Mucosa of descending colon (tissue), 3 donors: ENCODE results near the gene CANT1. TPM values are rescaled to one million over a fixed set of nuclear protein-coding genes. Genes with fewer than 3 reads are reported as not detected.

Experiments used
- ATAC-seq: fragments of 200-7000 bp; cut with Tn5 transposase; one replicate; pipeline ENCODE4 v1.9.1; 2020; ENCODE audit warnings: mild to moderate bottlenecking, moderate library complexity
- DNase-seq, 3 donors: peaks; one replicate each; pipeline ENCODE4 v3.0.0-alpha.2; 2020
- H3K36me3 ChIP-seq: fragments of 200-600 bp; one replicate; pipeline ENCODE4 v1.8.0; 2021; ENCODE audit warnings: low read depth, mild to moderate bottlenecking
- H3K4me1 ChIP-seq: fragments of 200-600 bp; one replicate; pipeline ENCODE4 v1.8.0; 2021; ENCODE audit warnings: low read depth, mild to moderate bottlenecking
- H3K4me3 ChIP-seq: fragments of 200-600 bp; one replicate; pipeline ENCODE4 v1.8.0; 2021; ENCODE audit warnings: mild to moderate bottlenecking
- H3K9me3 ChIP-seq: fragments of 200-600 bp; one replicate; pipeline ENCODE4 v1.8.0; 2021; ENCODE audit warnings: mild to moderate bottlenecking
- CTCF ChIP-seq: fragments of 200-600 bp; IDR thresholded peaks from one replicate; pipeline ENCODE4 v1.8.0; 2022; ENCODE audit warnings: antibody characterized with exemption, mild to moderate bottlenecking
- intact Hi-C, 2 donors: fragments of 100-400 bp; cut with DNase I in 1 of 2; cut with micrococcal nuclease in 1 of 2; formaldehyde crosslinking; loops; one replicate each; pipeline versions ENCODE4 v1.11.0 to v1.11.1; 2022; cut with DNase I, micrococcal nuclease
- total RNA-seq, 3 donors: library from RNA; stranded (reverse); fragmentation: NEBNext Ultra II Directional in 2 of 3; extraction: Animal tissue kit (Norgen Biotek cat#: 25700) in 2 of 3; gene quantifications; one replicate each; pipeline versions ENCODE4 v1.2.1 to v1.2.4, GENCODE V29; 2021 to 2023
- donor health status: DM: no; HTN: no; CAD: no; lungs with moderate emphysema.
- donor health status: DM: no; HTN: no; CAD: no.
- donor health status: DM: no; HTN: yes; CAD: no.

CANT1 gene
- total RNA-seq, 3 donors from 2014 or later, result 159 to 376 (median 242) TPM

DNA sequence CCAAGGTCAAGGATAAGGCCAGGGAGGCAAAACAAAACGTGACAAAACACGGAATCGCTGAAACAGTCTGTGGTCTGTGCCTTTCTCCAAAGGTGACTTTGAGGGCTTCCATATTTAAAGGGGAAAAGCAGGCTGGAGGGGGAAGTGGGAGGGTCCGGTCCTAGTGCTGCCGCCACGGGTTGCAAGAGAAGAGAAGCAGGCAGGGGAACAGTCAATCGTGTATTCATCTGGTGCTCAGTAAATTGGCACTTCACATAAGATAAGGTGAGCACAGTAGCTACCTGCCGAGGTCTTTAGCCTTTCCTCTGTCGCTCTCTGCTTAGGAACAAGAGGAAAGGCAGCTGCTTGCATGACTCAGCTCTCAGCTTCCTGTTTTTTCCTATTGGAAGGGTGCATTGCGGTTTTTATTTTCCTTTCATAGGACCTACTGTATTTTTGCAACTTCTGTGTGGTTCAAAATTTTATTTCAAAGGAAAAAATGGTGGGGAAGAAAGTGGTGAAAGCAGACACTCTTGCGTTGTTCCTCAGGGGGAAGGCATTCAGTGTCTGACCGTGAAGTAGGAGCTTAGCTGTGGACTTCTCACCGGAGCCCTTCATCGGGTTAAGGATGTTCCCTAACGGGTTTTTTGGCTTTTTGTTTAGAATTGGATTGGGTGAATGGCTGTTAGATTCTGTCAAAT lies 22.8 kb downstream of the CANT1 start:
- intact Hi-C loops, result no loop called here
- ATAC-seq (peak; percentile 85), DNase-seq (peak; percentile 49 to 66 (median 50))
- Histone ChIP-seq H3K4me1 (peaks cover 16% of the 10 kb centered on the region), H3K4me3 (no peak overlapping the region), H3K36me3 (no peaks in the 10 kb centered on the region), H3K9me3 (no peaks in the 10 kb centered on the region)
- no peak for TF ChIP-seq CTCF

DNA sequence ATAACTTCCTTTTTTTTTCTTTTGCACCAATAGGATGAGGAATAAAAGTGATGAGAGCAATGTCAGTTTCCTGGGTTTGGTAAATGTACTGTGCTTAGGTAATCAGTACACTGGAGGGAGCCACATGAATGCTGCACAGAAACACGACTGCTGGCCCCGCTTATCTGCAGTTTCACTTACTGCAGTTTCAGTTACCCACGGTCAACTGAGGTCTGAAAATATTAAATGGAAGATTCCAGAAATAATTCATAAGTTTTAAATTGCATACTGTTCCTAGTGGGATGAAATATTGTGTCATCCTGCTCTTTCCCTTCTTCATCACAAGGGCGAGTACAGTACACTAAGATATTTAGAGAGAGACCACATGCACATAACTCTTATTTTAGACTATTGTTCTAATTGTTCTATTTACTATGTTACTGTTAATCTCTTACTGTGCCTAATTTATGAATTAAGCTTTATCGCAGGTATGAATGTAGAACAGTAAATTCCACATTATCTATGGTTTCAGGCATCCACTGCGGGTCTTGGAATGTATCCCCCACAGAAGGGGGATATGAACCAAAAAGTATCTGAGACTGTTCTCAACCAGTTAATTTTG lies 23.4 kb downstream of the CANT1 start:
- TF ChIP-seq CTCF, result no peak
- H3K9me3 ChIP-seq, result no peaks in the 10 kb centered on the region
- no peaks in the 10 kb centered on the region for H3K36me3 ChIP-seq
- DNase-seq (peak in 2 of 3 donors; percentile 55 to 67), ATAC-seq (peak; percentile 78)
- H3K4me1 ChIP-seq, result peaks cover 16% of the 10 kb centered on the region
- H3K4me3 ChIP-seq, result no peak overlapping the region
- intact Hi-C loops, result no loop called here

DNA sequence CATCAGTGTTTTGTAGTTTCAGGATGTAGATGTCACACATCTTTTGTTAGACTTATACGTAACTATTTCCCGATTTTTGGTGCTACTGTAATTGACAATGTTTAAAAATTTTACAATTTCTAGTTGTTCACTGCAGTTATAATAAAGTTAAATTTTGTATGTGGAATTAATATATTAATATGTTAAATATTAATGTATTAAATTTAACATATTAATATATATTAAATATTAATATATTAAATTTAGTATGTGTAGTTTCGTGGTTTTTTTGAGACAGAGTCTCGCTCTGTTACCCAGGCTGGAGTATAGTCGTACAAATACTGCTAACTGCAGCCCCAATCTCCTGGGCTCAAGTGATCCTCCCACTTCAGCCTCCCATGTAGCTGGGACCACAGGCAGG lies 24.2 kb downstream of the CANT1 start:
- H3K36me3 ChIP-seq, result no peaks in the 10 kb centered on the region
- ATAC-seq (no peak), DNase-seq (no peak)
- intact Hi-C loops, result no loop called here
- no peak for TF ChIP-seq CTCF
- H3K4me3 ChIP-seq, result no peak overlapping the region
- no peaks in the 10 kb centered on the region for H3K9me3 ChIP-seq
- peaks cover 18% of the 10 kb centered on the region for H3K4me1 ChIP-seq

DNA sequence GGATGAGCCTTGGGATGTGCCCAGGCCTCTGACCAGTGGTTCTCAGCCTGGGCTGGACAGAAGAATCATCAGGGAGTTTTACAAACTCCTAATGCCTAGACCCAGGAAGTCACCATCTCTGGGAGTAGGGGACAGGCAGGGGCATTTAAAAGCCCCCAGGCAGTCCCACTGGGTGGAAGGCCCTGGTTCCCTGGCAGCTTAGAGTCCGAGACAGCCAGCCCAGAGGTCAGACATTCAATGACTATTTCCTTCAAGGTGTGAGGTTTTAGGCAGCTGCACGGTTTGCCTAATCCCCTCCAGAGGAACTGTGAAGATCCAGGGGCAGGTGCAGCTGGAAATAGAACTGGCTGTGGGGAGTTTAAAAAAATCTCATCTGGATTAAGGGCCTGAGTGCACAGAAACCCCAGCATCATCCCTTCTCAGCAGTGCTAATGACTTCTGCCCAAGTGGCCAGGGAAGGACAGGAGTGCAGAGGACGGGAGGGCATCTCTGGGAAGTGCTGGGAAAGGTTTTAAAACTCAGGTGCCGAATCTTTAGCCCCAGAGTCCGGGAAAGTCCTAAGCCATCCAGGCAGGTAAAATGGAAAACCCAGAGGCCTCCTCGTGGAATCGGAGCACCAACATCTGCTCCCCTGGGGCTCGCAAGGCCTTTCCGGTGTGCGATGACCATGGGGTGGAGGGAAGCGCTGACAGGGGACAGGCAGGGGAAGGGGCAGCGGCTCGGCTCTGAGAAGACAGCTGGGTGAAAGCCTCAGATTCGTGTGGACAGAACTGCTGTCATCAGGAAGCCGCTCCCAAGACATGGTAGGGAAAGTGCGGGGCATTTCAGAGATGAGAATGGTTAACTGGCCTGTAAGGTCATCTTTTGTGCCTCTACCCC lies 28.3 kb downstream of the CANT1 start:
- TF ChIP-seq CTCF, result no peak
- intact Hi-C loops, result no loop called here
- Histone ChIP-seq H3K4me1 (peaks cover 32% of the 10 kb centered on the region), H3K36me3 (no peaks in the 10 kb centered on the region), H3K9me3 (no peaks in the 10 kb centered on the region), H3K4me3 (no peak overlapping the region)
- DNase-seq, result no peak
- ATAC-seq, result no peak

GRCh38 chr17:78980624-78980972 lies 29.0 kb downstream of the CANT1 start:
- intact Hi-C loops, result no loop called here
- DNase-seq, result peak in 1 of 3 donors; percentile 45
- no peak overlapping the region for H3K4me3 ChIP-seq
- peaks cover 36% of the 10 kb centered on the region for H3K4me1 ChIP-seq
- ATAC-seq, result no peak
- no peaks in the 10 kb centered on the region for H3K9me3 ChIP-seq
- TF ChIP-seq CTCF, result no peak
- no peaks in the 10 kb centered on the region for H3K36me3 ChIP-seq
